ENCODE measurements around the gene LEF1.

The LEF1 gene

GRCh38 chr4:108168671-108169523 lies at the start of gene LEF1:
LEF1 (minus strand) TSS chr4:108168932; CDS start chr4:108167767, 1,165 bp downstream.
- peaks cover 58% of the 10 kb centered on the region for H3K27me3 ChIP-seq (replicated peaks)
- in situ Hi-C loops (cut with HindIII; ENCODE audit: low pct_ligation_motif_present, low sequenced_read_pairs): no loop called here
- no peaks in the 10 kb centered on the region for H3K36me3 ChIP-seq (replicated peaks)
- DNase-seq: peak; percentile 32
- no peak for TF ChIP-seq CTCF (IDR thresholded peaks at IDR 0.05; ENCODE audit: low read depth, low read length, missing control alignments)
- H3K27ac ChIP-seq: no peak within 1 kb of the TSS
- H3K4me3 ChIP-seq (ENCODE audit: low read depth, low read length): peak within 1 kb of the TSS; percentile 66

- Histone ChIP-seq H3K27me3 (replicated peaks) (no peaks in the 10 kb centered on the region), H3K27ac (no peak overlapping the region), H3K36me3 (replicated peaks) (no peaks in the 10 kb centered on the region), H3K4me3 (ENCODE audit: low read depth, low read length) (no peak overlapping the region)
- in situ Hi-C loops (cut with HindIII; ENCODE audit: low pct_ligation_motif_present, low sequenced_read_pairs): no loop called here
- DNase-seq: no peak
- TF ChIP-seq CTCF (IDR thresholded peaks at IDR 0.05; ENCODE audit: low read depth, low read length, missing control alignments): no peak
Observed at GRCh38 chr4:108216510-108216909, 47.8 kb upstream of the LEF1 start.

- no peak for DNase-seq
- no peak overlapping the region for H3K27ac ChIP-seq
- no peak for TF ChIP-seq CTCF (IDR thresholded peaks at IDR 0.05; ENCODE audit: low read depth, low read length, missing control alignments)
- no peak overlapping the region for H3K4me3 ChIP-seq (ENCODE audit: low read depth, low read length)
- in situ Hi-C loops (cut with HindIII; ENCODE audit: low pct_ligation_motif_present, low sequenced_read_pairs): no loop called here
- H3K27me3 ChIP-seq (replicated peaks): no peaks in the 10 kb centered on the region
- no peaks in the 10 kb centered on the region for H3K36me3 ChIP-seq (replicated peaks)
Observed at GRCh38 chr4:108215055-108215454, 46.3 kb upstream of the LEF1 start.

GRCh38 chr4:108213723-108214122 lies 45.0 kb upstream of the LEF1 start:
- Histone ChIP-seq H3K36me3 (replicated peaks) (no peaks in the 10 kb centered on the region), H3K27ac (no peak overlapping the region), H3K4me3 (ENCODE audit: low read depth, low read length) (no peak overlapping the region), H3K27me3 (replicated peaks) (no peaks in the 10 kb centered on the region)
- no peak for TF ChIP-seq CTCF (IDR thresholded peaks at IDR 0.05; ENCODE audit: low read depth, low read length, missing control alignments)
- in situ Hi-C loops (cut with HindIII; ENCODE audit: low pct_ligation_motif_present, low sequenced_read_pairs): no loop called here
- DNase-seq: no peak

GRCh38 chr4:108213308-108213707 lies 44.6 kb upstream of the LEF1 start:
- Histone ChIP-seq H3K4me3 (ENCODE audit: low read depth, low read length) (no peak overlapping the region), H3K36me3 (replicated peaks) (no peaks in the 10 kb centered on the region), H3K27me3 (replicated peaks) (no peaks in the 10 kb centered on the region), H3K27ac (no peak overlapping the region)
- TF ChIP-seq CTCF (IDR thresholded peaks at IDR 0.05; ENCODE audit: low read depth, low read length, missing control alignments): no peak
- DNase-seq: no peak
- in situ Hi-C loops (cut with HindIII; ENCODE audit: low pct_ligation_motif_present, low sequenced_read_pairs): no loop called here

Data from brain microvascular endothelial cell (primary cell).